PC-3 (cell line): ENCODE results near the gene ANKRD22.

ENCODE experiments used
- EZH2 ChIP-seq: fragments of 300-600 bp; sonication (generic); IDR thresholded peaks from one replicate; pipeline ENCODE4 v1.6.1; 2017; ENCODE audit warnings: antibody characterized with exemption, mild to moderate bottlenecking, low read length; ENCODE audit not compliant: unreplicated experiment
- TF ChIP-seq, protein P1 (sequence below): fragments of 300-600 bp; sonication (generic); conservative IDR thresholded peaks from 2 replicates; pipeline ENCODE4 v1.5.1; 2017; ENCODE audit warnings: antibody characterized with exemption, low read depth, mild to moderate bottlenecking, low read length

- TF ChIP-seq, protein P1, sequence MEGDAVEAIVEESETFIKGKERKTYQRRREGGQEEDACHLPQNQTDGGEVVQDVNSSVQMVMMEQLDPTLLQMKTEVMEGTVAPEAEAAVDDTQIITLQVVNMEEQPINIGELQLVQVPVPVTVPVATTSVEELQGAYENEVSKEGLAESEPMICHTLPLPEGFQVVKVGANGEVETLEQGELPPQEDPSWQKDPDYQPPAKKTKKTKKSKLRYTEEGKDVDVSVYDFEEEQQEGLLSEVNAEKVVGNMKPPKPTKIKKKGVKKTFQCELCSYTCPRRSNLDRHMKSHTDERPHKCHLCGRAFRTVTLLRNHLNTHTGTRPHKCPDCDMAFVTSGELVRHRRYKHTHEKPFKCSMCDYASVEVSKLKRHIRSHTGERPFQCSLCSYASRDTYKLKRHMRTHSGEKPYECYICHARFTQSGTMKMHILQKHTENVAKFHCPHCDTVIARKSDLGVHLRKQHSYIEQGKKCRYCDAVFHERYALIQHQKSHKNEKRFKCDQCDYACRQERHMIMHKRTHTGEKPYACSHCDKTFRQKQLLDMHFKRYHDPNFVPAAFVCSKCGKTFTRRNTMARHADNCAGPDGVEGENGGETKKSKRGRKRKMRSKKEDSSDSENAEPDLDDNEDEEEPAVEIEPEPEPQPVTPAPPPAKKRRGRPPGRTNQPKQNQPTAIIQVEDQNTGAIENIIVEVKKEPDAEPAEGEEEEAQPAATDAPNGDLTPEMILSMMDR, result no peak
- TF ChIP-seq EZH2, result no peak
These were observed 34.9 kb upstream of the ANKRD22 start for GRCh38 chr10:88886557-88886956.
